Small intestine (tissue), 7 donors: ENCODE data around the gene C3AR1. TPM values are rescaled to one million over a fixed set of nuclear protein-coding genes. Genes with fewer than 3 reads are reported as not detected.

Experiments
- DNase-seq, 2 donors: peaks; one replicate each; pipeline versions ENCODE4 v3.0.0 to v3.0.0-alpha.2; 2013
- FAIRE-seq: peaks from 2 replicates; lab custom pipeline; 2012; peaks lifted over from hg19 to GRCh38; lab: Jason Lieb, UNC
- H3K27ac ChIP-seq, 3 donors: one replicate each; pipeline ENCODE4 v1.5.1; 2013; ENCODE audit warnings: low read length in 2 of 3, mild to moderate bottlenecking in 2 of 3, control low read depth in 1 of 3, inconsistent platforms in 1 of 3, low read depth in 1 of 3, moderate library complexity in 1 of 3
- H3K27me3 ChIP-seq, 3 donors: one replicate each; pipeline ENCODE4 v1.6.1; 2013; ENCODE audit warnings: low read length in 3 of 3, inconsistent platforms in 1 of 3; ENCODE audit not compliant: control insufficient read depth in 3 of 3, insufficient read depth in 3 of 3
- H3K36me3 ChIP-seq, 3 donors: one replicate each; pipeline ENCODE4 v1.6.1; 2013; ENCODE audit warnings: low read length in 3 of 3, inconsistent platforms in 1 of 3, low read depth in 1 of 3, mild to moderate bottlenecking in 1 of 3, moderate library complexity in 1 of 3; ENCODE audit not compliant: control insufficient read depth in 3 of 3, insufficient read depth in 2 of 3
- H3K4me1 ChIP-seq, 3 donors: one replicate each; pipeline ENCODE4 v1.6.1; 2013; ENCODE audit warnings: low read length in 2 of 3, inconsistent platforms in 1 of 3, low read depth in 1 of 3, mild to moderate bottlenecking in 1 of 3, moderate library complexity in 1 of 3; ENCODE audit not compliant: control insufficient read depth in 3 of 3, insufficient read depth in 2 of 3
- H3K4me3 ChIP-seq, 3 donors: one replicate each; pipeline ENCODE4 v1.5.1; 2013; ENCODE audit warnings: low read length in 3 of 3, control low read depth in 1 of 3, inconsistent platforms in 1 of 3, low read depth in 1 of 3, mild to moderate bottlenecking in 1 of 3, moderate library complexity in 1 of 3
- H3K9me3 ChIP-seq, 2 donors: one replicate each; pipeline ENCODE4 v1.6.1; 2013; ENCODE audit warnings: low read depth in 1 of 2, low read length in 1 of 2; ENCODE audit not compliant: control insufficient read depth in 2 of 2, insufficient read depth in 1 of 2
- WGBS, 3 donors: extraction: QIAGEN DNeasy Blood & Tissue Kit; methylation state at CpG; one replicate each; pipeline ENCODE4 v1.1.7; 2013; 5-methylcytosine and 5-hydroxymethylcytosine counted together
- polyA plus RNA-seq, 4 donors: library from polyadenylated mRNA; stranded (reverse) in 3 of 4; unstranded in 1 of 4; fragments of 200-250 nt in 3 of 4; fragments of 120-200 nt in 1 of 4; gene quantifications; one replicate each; pipeline versions ENCODE4 v1.2.1 to v1.2.3, GENCODE V29; 2013
- donor health status: healthy with polysubstance abuse.
- donor health status: control.
- donor health status: control.
- donor health status: Bipolar disorder and iron deficiency.
- donor health status: healthy.

The C3AR1 gene
- polyA plus RNA-seq, 4 donors: 2.7 to 7.5 (median 4.3) TPM

DNA sequence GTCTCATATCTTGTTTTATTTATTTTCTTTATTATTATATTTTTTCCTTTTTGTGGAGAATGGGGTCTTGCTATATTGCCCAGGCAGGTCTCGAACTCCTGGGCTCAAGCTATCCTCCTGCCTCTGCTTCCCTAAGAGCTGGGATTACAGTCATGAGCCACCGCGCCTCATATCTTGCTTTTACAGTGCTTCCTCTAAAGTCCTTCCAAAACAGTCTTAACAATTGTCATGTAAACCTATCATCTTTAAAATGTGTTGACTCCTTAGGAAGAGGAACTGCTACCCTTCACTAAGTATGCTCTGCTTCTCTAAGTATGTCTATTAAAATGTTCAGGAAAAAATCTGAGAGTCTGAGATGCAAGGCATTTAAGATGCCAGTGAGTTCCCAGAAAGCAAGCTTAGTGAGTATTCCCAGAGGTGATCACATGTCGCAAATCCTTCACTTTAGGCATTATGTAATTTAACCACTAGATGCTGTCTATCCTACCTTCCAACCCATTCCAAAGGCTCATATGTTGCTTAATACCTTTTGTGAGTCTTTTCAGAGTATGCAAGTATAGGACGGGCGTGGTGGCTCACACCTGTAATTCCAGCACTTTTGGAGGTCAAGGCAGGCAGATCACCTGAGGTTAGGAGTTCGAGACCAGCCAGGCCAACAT lies 53.4 kb downstream of the C3AR1 start:
- Histone ChIP-seq H3K4me1 (no peaks in the 10 kb centered on the region), H3K27me3 (peaks cover 0 to 23% (median 3%) of the 10 kb centered on the region in 3 donors), H3K4me3 (no peak overlapping the region), H3K36me3 (no peaks in the 10 kb centered on the region), H3K27ac (no peak overlapping the region), H3K9me3 (no peaks in the 10 kb centered on the region)
- WGBS, 3 donors: 73 to 86% (median 79%) methylated on average over 7 of the region's 7 CpGs
- DNase-seq: no peak
- no peak for FAIRE-seq

DNA sequence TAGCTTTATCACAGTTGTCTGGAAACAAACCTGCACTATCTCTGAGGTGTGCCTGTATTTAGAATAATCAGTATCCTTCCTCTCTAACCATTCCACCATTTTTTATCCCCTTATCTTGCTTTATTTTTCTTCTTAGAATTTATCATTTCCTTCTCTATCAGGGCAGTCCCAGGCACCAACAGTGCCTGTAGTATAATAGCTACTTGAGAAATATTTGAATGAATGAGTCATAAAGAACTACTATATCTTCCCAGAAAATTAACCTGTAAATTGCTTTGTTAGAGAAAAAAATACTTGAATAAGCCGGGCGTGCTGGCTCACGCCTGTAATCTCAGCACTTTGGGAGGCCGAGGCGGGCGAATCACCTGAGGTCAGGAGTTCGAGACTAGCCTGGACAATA lies 54.8 kb downstream of the C3AR1 start:
- DNase-seq: no peak
- Histone ChIP-seq H3K27me3 (peaks cover 0 to 12% (median 3%) of the 10 kb centered on the region in 3 donors), H3K9me3 (no peaks in the 10 kb centered on the region), H3K27ac (no peak overlapping the region), H3K36me3 (no peaks in the 10 kb centered on the region), H3K4me1 (no peaks in the 10 kb centered on the region), H3K4me3 (no peak overlapping the region)
- no peak for FAIRE-seq
- 45 to 67% (median 54%) methylated on average over 7 of the region's 7 CpGs for WGBS, 3 donors

Other genes starting within 250 kb of the C3AR1 start
- gene SLC2A14, start 193.4 kb downstream of the C3AR1 start, polyA plus RNA-seq: under 1 TPM in 3 of 4 donors, not detected in 1; 0.03 to 0.77 (median 0.22) TPM
- gene SLC2A3, start 130.2 kb downstream of the C3AR1 start, polyA plus RNA-seq: 10 to 100 TPM in 1 of 4 donors, 1 to 10 TPM in 2, under 1 TPM in 1; 0.89 to 18.1 (median 4.8) TPM
- 10 to 100 TPM in 1 of 4 donors, 1 to 10 TPM in 3; 3.8 to 11.1 (median 5.4) TPM for gene FOXJ2, start 33.6 kb downstream of the C3AR1 start, polyA plus RNA-seq
- gene NECAP1, start 15.9 kb upstream of the C3AR1 start, polyA plus RNA-seq: 10 to 100 TPM; 23.6 to 49.0 (median 33.7) TPM
- gene CLEC4A, start 57.3 kb upstream of the C3AR1 start, polyA plus RNA-seq: 1 to 10 TPM in 3 of 4 donors, under 1 TPM in 1; 0.79 to 7.6 (median 5.2) TPM
- gene ZNF705A, start 90.7 kb upstream of the C3AR1 start, polyA plus RNA-seq: not detected
- under 1 TPM in 3 of 4 donors, not detected in 1; 0.27 to 0.65 (median 0.45) TPM for gene FAM90A1, start 161.3 kb upstream of the C3AR1 start, polyA plus RNA-seq